ENCODE measurements around the gene MINDY4B. TPM values are rescaled to one million over a fixed set of nuclear protein-coding genes. Genes with fewer than 3 reads are reported as not detected.

MINDY4B gene
- total and polyA plus RNA-seq, 10 of the 15 experiments (the other 5 are each of a cell fraction or from before 2014, with no cell fraction given) = not detected

DNA sequence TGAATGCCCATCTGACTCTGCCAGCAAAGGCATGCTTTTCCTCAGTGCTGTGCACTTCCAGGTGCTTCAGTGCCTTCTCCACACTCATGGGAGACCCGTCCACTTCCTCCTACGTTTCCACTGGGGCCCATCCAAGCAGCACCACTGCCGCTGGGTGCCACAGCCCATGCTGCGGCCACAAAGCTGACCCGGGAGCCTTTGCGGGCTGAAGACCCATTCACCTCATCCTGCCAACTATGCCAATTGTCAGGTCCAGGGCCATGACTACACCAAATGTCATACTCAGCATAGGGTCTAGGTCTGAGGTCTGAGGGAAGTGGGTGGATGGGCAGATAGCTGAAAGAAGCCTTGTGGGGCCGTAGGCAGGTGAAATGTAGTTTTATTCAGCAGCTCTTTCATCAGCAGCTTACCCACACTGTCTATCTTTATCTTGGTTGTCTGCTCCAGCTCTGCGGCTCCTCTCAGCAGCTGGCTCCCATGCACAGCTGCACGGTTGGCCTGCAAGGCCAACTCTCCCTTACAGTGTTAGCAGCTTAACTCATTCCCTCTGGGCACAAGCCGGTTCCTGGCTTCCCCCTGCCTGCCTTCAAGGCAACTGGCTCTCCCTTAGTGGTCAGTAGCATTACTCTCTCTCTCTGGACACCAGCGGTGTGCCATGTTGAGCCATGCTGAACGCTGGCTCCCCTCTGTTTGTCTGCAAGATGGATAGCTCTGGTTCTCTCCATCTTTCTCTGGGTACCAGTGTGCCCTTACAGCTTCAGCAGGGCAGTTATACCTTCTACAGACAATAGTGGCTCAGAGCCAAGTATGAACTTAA, 78.6 kb downstream of the MINDY4B start:
- in situ Hi-C loops (cut with MboI) (no loop called here), intact Hi-C loops (cut with micrococcal nuclease; ENCODE audit: unreplicated experiment) (no loop called here)
- no peak overlapping the region for H3K4me2 ChIP-seq (ENCODE audit: control insufficient read depth, insufficient read depth)
- no peak for FAIRE-seq
- no peaks in the 10 kb centered on the region for H3K27me3 ChIP-seq (replicated peaks in 1 of 2; ENCODE audit: control insufficient read depth in 2 of 2, insufficient read depth in 2 of 2, low read length in 1 of 2)
- no peak overlapping the region for H3K4me3 ChIP-seq
- RAD21 ChIA-PET (ENCODE audit: unreplicated experiment) = no interaction called here
- ATAC-seq = no peak
- no peak overlapping the region for H3K27ac ChIP-seq (ENCODE audit: control insufficient read depth, insufficient read depth)
- CTCF ChIA-PET = interaction anchor here (2.5 kb wide), 1 partner anchor 39 kb away, joined by 7 read pairs; no protein-coding TSS in a partner anchor
- H3K9ac ChIP-seq (ENCODE audit: control insufficient read depth, insufficient read depth, low read length) = no peak overlapping the region
- SMC1A ChIA-PET (ENCODE audit: uncharacterized antibody, unreplicated experiment) = no interaction called here
- no peaks in the 10 kb centered on the region for H3K9me3 ChIP-seq (replicated peaks; ENCODE audit: control insufficient read depth, insufficient read depth, low read length)
- H2AFZ ChIP-seq (ENCODE audit: control insufficient read depth, low read depth, low read length) = no peak overlapping the region
- no peak for DNase-seq (ENCODE audit: low read depth, low spot score)
- no peaks in the 10 kb centered on the region for H4K20me1 ChIP-seq (ENCODE audit: control insufficient read depth, insufficient read depth)
- POLR2A ChIA-PET = no interaction called here
- H3K4me1 ChIP-seq (ENCODE audit: control insufficient read depth, insufficient read depth, low read length) = no peaks in the 10 kb centered on the region
- no TSS peak for BruUV-seq (replicated peaks)
- no peaks in the 10 kb centered on the region for H3K36me3 ChIP-seq (ENCODE audit: control insufficient read depth in 2 of 2, insufficient read depth in 2 of 2, low read length in 1 of 2)
- H3K79me2 ChIP-seq (ENCODE audit: control insufficient read depth, insufficient read depth, low read length) = no peaks in the 10 kb centered on the region
- 44% methylated on average over 12 of the region's 12 CpGs for WGBS (ENCODE audit: insufficient coverage, insufficient replicate concordance, low lambda C conversion rate, missing lambda C conversion rate)
- no peak for TF ChIP-seq FOS (IDR thresholded peaks at IDR 0.05; ENCODE audit: borderline replicate concordance, extremely low read depth, insufficient read length)
- TF ChIP-seq ZNF207 (IDR thresholded peaks at IDR 0.05; ENCODE audit: borderline replicate concordance) = no peak
- TF ChIP-seq SRF (IDR thresholded peaks at IDR 0.05; ENCODE audit: low read depth in 2 of 2, low read length in 2 of 2) = no peak
- TF ChIP-seq MTA2 (IDR thresholded peaks at IDR 0.05; ENCODE audit: low read depth) = no peak
- TF ChIP-seq GATAD2B (conservative IDR thresholded peaks at IDR 0.05; ENCODE audit: low read depth) = no peak
- no peak for TF ChIP-seq NR2F1 (conservative IDR thresholded peaks at IDR 0.05)
- TF ChIP-seq, protein P1, sequence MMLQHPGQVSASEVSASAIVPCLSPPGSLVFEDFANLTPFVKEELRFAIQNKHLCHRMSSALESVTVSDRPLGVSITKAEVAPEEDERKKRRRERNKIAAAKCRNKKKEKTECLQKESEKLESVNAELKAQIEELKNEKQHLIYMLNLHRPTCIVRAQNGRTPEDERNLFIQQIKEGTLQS (IDR thresholded peaks at IDR 0.05; ENCODE audit: borderline replicate concordance, extremely low read depth, low read depth, low read length) = no peak
- TF ChIP-seq RUNX3 (IDR thresholded peaks at IDR 0.05; ENCODE audit: low read length) = no peak
- no peak for TF ChIP-seq PML (IDR thresholded peaks at IDR 0.05; ENCODE audit: low read length)
- no peak for TF ChIP-seq MEF2A (IDR thresholded peaks at IDR 0.05; ENCODE audit: insufficient read depth, low read depth, low read length)
- no peak for TF ChIP-seq DPF2 (IDR thresholded peaks at IDR 0.05)
- TF ChIP-seq ZZZ3 (IDR thresholded peaks at IDR 0.05; ENCODE audit: control insufficient read depth, insufficient read length, low read depth) = no peak
- TF ChIP-seq TCF12 (IDR thresholded peaks at IDR 0.05; ENCODE audit: low read depth, low read length) = no peak
- TF ChIP-seq TCF3 (IDR thresholded peaks at IDR 0.05; ENCODE audit: borderline replicate concordance, insufficient read depth, low read depth, low read length) = no peak
- TF ChIP-seq PAX5 (IDR thresholded peaks at IDR 0.05; ENCODE audit: borderline replicate concordance, low read depth, low read length) = no peak
- TF ChIP-seq SKIL (IDR thresholded peaks at IDR 0.05; ENCODE audit: low read depth, poor library complexity, severe bottlenecking) = no peak
- no peak for TF ChIP-seq KAT2A (conservative IDR thresholded peaks at IDR 0.05; ENCODE audit: control insufficient read depth, low read depth, low read length)

All from GM12878 (cell line).